ENCODE measurements around the gene SRPK1. TPM values are rescaled to one million over a fixed set of nuclear protein-coding genes. Genes with fewer than 3 reads are reported as not detected.

SRPK1 gene
- total and polyA plus RNA-seq, 2 of the 13 experiments (the other 11 are each of a cell fraction or from before 2014, with no cell fraction given), result 56.4 to 142 TPM

GRCh38 chr6:35960187-35960586 is 39.3 kb upstream of the SRPK1 start:
- H2AFZ ChIP-seq (ENCODE audit: low read length), result no peak overlapping the region
- peaks cover 47% of the 10 kb centered on the region for H3K4me1 ChIP-seq (ENCODE audit: insufficient read depth, low read length)
- no peak overlapping the region for H3K27ac ChIP-seq (ENCODE audit: extremely low read length, insufficient read depth, low read length)
- ChIA-PET CTCF (ENCODE audit: low intra/inter-chr PET ratio, low total read pairs) (no interaction called here), POLR2A (no interaction called here)
- H3K36me3 ChIP-seq (replicated peaks in 1 of 2; ENCODE audit: control insufficient read depth in 1 of 2, insufficient read depth in 2 of 2, low read length in 2 of 2), result no peaks in the 10 kb centered on the region
- H3K4me2 ChIP-seq (ENCODE audit: low read depth, low read length), result no peak overlapping the region
- BruUV-seq (replicated peaks), result no TSS peak
- no peak overlapping the region for H3K4me3 ChIP-seq (replicated peaks in 1 of 3; ENCODE audit: insufficient read depth in 1 of 3, low read depth in 2 of 3, low read length in 3 of 3)
- intact Hi-C loops (cut with micrococcal nuclease; ENCODE audit: unreplicated experiment) (no loop called here), in situ Hi-C loops (cut with HindIII; ENCODE audit: extremely low pct_ligation_motif_present, low pct_unique_long_range_greater_than_20kb) (no loop called here)
- no peaks in the 10 kb centered on the region for H3K27me3 ChIP-seq (ENCODE audit: control insufficient read depth in 1 of 2, insufficient read depth in 2 of 2, low read length in 2 of 2)
- DNase-seq (ENCODE audit: low spot score) (no peak), FAIRE-seq (no peak), ATAC-seq (no peak)
- no peak overlapping the region for H3K9ac ChIP-seq (ENCODE audit: insufficient read depth, low read depth, low read length)
- H3K9me3 ChIP-seq (ENCODE audit: low read length), result no peaks in the 10 kb centered on the region
- no peaks in the 10 kb centered on the region for H3K79me2 ChIP-seq (ENCODE audit: insufficient read depth, low read length)
- WGBS (ENCODE audit: low lambda C conversion rate), result 71% methylated on average over 2 of the region's 2 CpGs
- no peaks in the 10 kb centered on the region for H4K20me1 ChIP-seq (ENCODE audit: insufficient read depth, low read length)
- TF ChIP-seq MTA3 (CRISPR knock-in tag; IDR thresholded peaks at IDR 0.05) (no peak), MTF2 (CRISPR knock-in tag; IDR thresholded peaks at IDR 0.05; ENCODE audit: borderline replicate concordance) (no peak), ZSCAN12 (CRISPR knock-in tag; IDR thresholded peaks at IDR 0.05) (no peak), MBNL3 (CRISPR knock-in tag; conservative IDR thresholded peaks at IDR 0.05) (no peak), MXI1 (IDR thresholded peaks at IDR 0.05; ENCODE audit: borderline replicate concordance, low read depth, low read length) (no peak), DNMT3B (CRISPR knock-in tag; conservative IDR thresholded peaks at IDR 0.05) (no peak), GLI4 (CRISPR knock-in tag; IDR thresholded peaks at IDR 0.05; ENCODE audit: borderline replicate concordance) (no peak), ZZZ3 (CRISPR knock-in tag; IDR thresholded peaks at IDR 0.05; ENCODE audit: borderline replicate concordance) (no peak), DNMT1 (CRISPR knock-in tag; IDR thresholded peaks at IDR 0.05) (no peak), MED1 (CRISPR knock-in tag; IDR thresholded peaks at IDR 0.05) (no peak), GFI1 (CRISPR knock-in tag; IDR thresholded peaks at IDR 0.05; ENCODE audit: borderline replicate concordance) (no peak), ZKSCAN8 (CRISPR knock-in tag; IDR thresholded peaks at IDR 0.05; ENCODE audit: borderline replicate concordance) (no peak), SRSF1 (optimal IDR thresholded peaks at IDR 0.05; ENCODE audit: low read depth, low read length) (no peak), ZNF570 (CRISPR knock-in tag; IDR thresholded peaks at IDR 0.05; ENCODE audit: borderline replicate concordance) (no peak), PAWR (CRISPR knock-in tag; IDR thresholded peaks at IDR 0.05; ENCODE audit: borderline replicate concordance) (no peak)
- TF ChIP-seq, protein P1, sequence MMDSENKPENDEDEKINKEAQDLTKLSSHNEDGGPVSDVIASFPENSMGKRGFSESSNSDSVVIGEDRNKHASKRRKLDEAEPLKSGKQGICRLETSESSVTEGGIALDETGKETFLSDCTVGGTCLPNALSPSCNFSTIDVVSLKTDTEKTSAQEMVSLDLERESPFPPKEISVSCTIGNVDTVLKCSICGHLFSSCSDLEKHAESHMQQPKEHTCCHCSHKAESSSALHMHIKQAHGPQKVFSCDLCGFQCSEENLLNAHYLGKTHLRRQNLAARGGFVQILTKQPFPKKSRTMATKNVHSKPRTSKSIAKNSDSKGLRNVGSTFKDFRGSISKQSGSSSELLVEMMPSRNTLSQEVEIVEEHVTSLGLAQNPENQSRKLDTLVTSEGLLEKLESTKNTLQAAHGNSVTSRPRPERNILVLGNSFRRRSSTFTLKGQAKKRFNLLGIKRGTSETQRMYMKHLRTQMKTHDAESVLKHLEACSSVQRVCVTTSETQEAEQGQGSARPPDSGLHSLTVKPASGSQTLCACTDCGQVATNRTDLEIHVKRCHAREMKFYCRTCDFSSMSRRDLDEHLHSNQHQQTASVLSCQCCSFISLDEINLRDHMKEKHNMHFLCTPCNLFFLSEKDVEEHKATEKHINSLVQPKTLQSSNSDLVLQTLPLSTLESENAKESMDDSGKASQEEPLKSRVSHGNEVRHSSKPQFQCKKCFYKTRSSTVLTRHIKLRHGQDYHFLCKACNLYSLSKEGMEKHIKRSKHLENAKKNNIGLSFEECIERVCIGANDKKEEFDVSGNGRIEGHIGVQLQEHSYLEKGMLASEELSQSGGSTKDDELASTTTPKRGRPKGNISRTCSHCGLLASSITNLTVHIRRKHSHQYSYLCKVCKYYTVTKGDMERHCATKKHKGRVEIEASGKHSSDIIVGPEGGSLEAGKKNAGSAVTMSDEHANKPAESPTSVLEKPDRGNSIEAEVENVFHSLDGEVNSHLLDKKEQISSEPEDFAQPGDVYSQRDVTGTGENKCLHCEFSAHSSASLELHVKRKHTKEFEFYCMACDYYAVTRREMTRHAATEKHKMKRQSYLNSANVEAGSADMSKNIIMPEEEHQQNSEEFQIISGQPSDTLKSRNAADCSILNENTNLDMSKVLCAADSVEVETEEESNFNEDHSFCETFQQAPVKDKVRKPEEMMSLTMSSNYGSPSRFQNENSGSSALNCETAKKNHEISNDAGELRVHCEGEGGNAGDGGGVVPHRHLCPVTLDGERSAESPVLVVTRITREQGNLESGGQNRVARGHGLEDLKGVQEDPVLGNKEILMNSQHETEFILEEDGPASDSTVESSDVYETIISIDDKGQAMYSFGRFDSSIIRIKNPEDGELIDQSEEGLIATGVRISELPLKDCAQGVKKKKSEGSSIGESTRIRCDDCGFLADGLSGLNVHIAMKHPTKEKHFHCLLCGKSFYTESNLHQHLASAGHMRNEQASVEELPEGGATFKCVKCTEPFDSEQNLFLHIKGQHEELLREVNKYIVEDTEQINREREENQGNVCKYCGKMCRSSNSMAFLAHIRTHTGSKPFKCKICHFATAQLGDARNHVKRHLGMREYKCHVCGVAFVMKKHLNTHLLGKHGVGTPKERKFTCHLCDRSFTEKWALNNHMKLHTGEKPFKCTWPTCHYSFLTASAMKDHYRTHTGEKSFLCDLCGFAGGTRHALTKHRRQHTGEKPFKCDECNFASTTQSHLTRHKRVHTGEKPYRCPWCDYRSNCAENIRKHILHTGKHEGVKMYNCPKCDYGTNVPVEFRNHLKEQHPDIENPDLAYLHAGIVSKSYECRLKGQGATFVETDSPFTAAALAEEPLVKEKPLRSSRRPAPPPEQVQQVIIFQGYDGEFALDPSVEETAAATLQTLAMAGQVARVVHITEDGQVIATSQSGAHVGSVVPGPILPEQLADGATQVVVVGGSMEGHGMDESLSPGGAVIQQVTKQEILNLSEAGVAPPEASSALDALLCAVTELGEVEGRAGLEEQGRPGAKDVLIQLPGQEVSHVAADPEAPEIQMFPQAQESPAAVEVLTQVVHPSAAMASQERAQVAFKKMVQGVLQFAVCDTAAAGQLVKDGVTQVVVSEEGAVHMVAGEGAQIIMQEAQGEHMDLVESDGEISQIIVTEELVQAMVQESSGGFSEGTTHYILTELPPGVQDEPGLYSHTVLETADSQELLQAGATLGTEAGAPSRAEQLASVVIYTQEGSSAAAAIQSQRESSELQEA (CRISPR knock-in tag; IDR thresholded peaks at IDR 0.05; ENCODE audit: not compliant biosample characterization), result no peak

All from HepG2 (cell line).